ENCODE measurements around the gene PLD5. TPM values are rescaled to one million over a fixed set of nuclear protein-coding genes. Genes with fewer than 3 reads are reported as not detected.
"Not testable (repeated sequence)": the region's sequence is repeated elsewhere in the genome, so short reads cannot be mapped to it uniquely, and the experiment has no call there.

PLD5 gene
- total RNA-seq, 1 donor from 2014 or later: 0.29 TPM

- peak; percentile 13 for DNase-seq (ENCODE audit: low read depth)
Observed at GRCh38 chr1:242081446-242081845, 443.1 kb downstream of the PLD5 start.

GRCh38 chr1:242065813-242066212, 458.7 kb downstream of the PLD5 start:
- no peak for DNase-seq (ENCODE audit: low read depth)

- DNase-seq (ENCODE audit: low read depth): no peak
Observed at GRCh38 chr1:242062271-242062670, 462.2 kb downstream of the PLD5 start.

- DNase-seq (ENCODE audit: low read depth): no peak
Observed at GRCh38 chr1:242059976-242060375, 464.5 kb downstream of the PLD5 start.

- not testable (repeated sequence) for DNase-seq (ENCODE audit: low read depth)
Observed at GRCh38 chr1:242058582-242058981, 465.9 kb downstream of the PLD5 start.

GRCh38 chr1:242058181-242058580, 466.3 kb downstream of the PLD5 start:
- DNase-seq (ENCODE audit: low read depth): not testable (repeated sequence)

- no peak for DNase-seq (ENCODE audit: low read depth)
Observed at GRCh38 chr1:242057745-242058115, 466.8 kb downstream of the PLD5 start.

- no peak for DNase-seq (ENCODE audit: low read depth)
Observed at GRCh38 chr1:242056988-242057744, 467.3 kb downstream of the PLD5 start.

- no peak for DNase-seq (ENCODE audit: low read depth)
Observed at GRCh38 chr1:242055749-242056320, 468.7 kb downstream of the PLD5 start.

- no peak for DNase-seq (ENCODE audit: low read depth)
Observed at GRCh38 chr1:242043165-242043564, 481.3 kb downstream of the PLD5 start.

- DNase-seq (ENCODE audit: low read depth): no peak
Observed at GRCh38 chr1:242034392-242034791, 490.1 kb downstream of the PLD5 start.

- DNase-seq (ENCODE audit: low read depth): no peak
Observed at GRCh38 chr1:242033447-242033846, 491.1 kb downstream of the PLD5 start.
